Kidney (tissue), 14 donors: ENCODE results near the gene ELOB. TPM values are rescaled to one million over a fixed set of nuclear protein-coding genes. Genes with fewer than 3 reads are reported as not detected.

Experiments
- DNase-seq, 5 donors: peaks; one replicate each; pipeline ENCODE4 v3.0.0-alpha.2; 2013 to 2020
- FAIRE-seq: peaks from 2 replicates; lab custom pipeline; 2012; peaks lifted over from hg19 to GRCh38; lab: Jason Lieb, UNC
- H3K27ac ChIP-seq, 2 donors: one replicate each; pipeline ENCODE4 v1.7.0; 2013; ENCODE audit warnings: low read depth in 2 of 2, low read length in 2 of 2, inconsistent platforms in 1 of 2
- H3K27me3 ChIP-seq: one replicate; pipeline ENCODE4 v1.7.1; 2013; ENCODE audit warnings: low read length, inconsistent platforms; ENCODE audit not compliant: control insufficient read depth, insufficient read depth
- H3K36me3 ChIP-seq, 3 donors: one replicate each; pipeline versions ENCODE4 v1.7.0 to v1.7.1; 2013; ENCODE audit warnings: low read length in 3 of 3, control low read depth in 1 of 3, inconsistent platforms in 1 of 3; ENCODE audit not compliant: insufficient read depth in 3 of 3, control insufficient read depth in 2 of 3
- H3K4me1 ChIP-seq, 3 donors: one replicate each; pipeline versions ENCODE4 v1.7.0 to v1.7.1; 2013; ENCODE audit warnings: low read length in 3 of 3, inconsistent platforms in 1 of 3, low read depth in 1 of 3; ENCODE audit not compliant: control insufficient read depth in 2 of 3, insufficient read depth in 2 of 3
- H3K4me3 ChIP-seq, 3 donors: one replicate each; pipeline versions ENCODE4 v1.7.0 to v1.8.1; 2013; ENCODE audit warnings: low read length in 3 of 3, control low read depth in 1 of 3, inconsistent platforms in 1 of 3
- H3K9ac ChIP-seq, 3 donors: one replicate each; pipeline versions ENCODE4 v1.7.0 to v1.7.1; 2013; ENCODE audit warnings: low read length in 3 of 3, control low read depth in 1 of 3, inconsistent platforms in 1 of 3
- H3K9me3 ChIP-seq, 3 donors: one replicate each; pipeline versions ENCODE4 v1.7.0 to v1.7.1; 2013; ENCODE audit warnings: low read length in 3 of 3, control low read depth in 1 of 3, inconsistent platforms in 1 of 3; ENCODE audit not compliant: control insufficient read depth in 2 of 3, insufficient read depth in 1 of 3
- intact Hi-C: fragments of 100-400 bp; cut with DNase I; formaldehyde crosslinking; loops from one replicate; pipeline ENCODE4 v1.11.1; 2022
- polyA plus RNA-seq: library from polyadenylated mRNA; stranded (reverse); fragments of 350-450 nt; fragmentation: Illumina TruSeq; extraction: RNeasy Lipid Tissue Mini Kit (QIAGEN cat#74804); gene quantifications from one replicate; pipeline ENCODE4 v1.2.3, GENCODE V29; 2014; ENCODE audit warnings: low read depth, low replicate concordance; ENCODE audit not compliant: insufficient read depth
- total RNA-seq: library from RNA; stranded (reverse); fragmentation: NEBNext Ultra II Directional; extraction: Animal tissue kit (Norgen Biotek cat#: 25700); gene quantifications from one replicate; pipeline ENCODE4 v1.2.1, GENCODE V29; 2021
- TF ChIP-seq, protein P1 (sequence below): IDR thresholded peaks from 3 replicates; pipeline ENCODE4 v1.5.1; 2012; ENCODE audit warnings: mild to moderate bottlenecking, moderate library complexity, borderline replicate concordance; ENCODE audit not compliant: insufficient read depth; ENCODE audit errors: extremely low read depth
- donor health status: control.
- donor health status: control.
- donor health status: control.
- donor health status: control.
- donor health status: control.
- donor health status: DM: yes; HTN: yes; CAD: no.
- donor health status: Normal renal cell carcinoma (clear cell type).

The ELOB gene
- total and polyA plus RNA-seq, 2 donors from 2014 or later, result 226 to 836 TPM

DNA sequence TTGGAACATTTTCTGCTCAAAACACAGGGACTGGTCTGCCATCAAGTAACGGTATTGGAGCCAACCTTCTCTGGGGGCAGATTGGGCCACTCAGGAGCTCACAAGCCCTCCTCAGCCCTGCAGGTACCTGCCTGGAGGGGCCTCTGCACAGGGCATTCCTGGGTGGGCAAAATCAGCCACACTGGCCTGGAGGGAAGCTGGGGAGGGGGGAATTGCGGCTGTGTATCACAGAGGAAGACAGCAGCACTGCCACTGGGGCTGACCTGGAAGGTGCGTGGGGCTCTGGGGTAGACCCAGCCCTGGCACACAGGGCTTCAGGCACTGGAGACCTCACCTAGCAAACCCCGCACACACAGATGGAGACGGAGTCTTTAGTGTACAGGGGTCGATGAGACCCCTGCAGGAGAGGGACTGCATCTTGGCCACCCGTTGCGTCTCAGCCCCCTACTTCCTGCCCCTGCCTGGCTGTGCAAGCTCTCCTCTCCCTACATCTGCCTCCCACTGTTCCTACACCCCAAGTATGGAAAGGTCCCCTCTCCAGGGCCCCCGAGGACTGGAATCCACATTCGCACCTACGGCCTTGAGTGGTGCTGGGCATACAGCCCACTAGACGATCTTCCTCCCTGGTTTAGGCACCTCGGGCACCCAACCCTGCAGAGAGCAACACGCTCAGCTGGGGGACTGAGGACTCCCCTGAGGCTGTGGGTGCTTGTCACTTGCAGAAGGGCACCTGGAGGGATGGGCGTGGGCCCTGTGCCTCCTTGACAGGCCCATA lies 31.8 kb downstream of the ELOB start:
- H3K4me1 ChIP-seq, result no peaks in the 10 kb centered on the region
- no peak for FAIRE-seq
- H3K27me3 ChIP-seq, result no peaks in the 10 kb centered on the region
- intact Hi-C loops, result no loop called here
- TF ChIP-seq, protein P1, sequence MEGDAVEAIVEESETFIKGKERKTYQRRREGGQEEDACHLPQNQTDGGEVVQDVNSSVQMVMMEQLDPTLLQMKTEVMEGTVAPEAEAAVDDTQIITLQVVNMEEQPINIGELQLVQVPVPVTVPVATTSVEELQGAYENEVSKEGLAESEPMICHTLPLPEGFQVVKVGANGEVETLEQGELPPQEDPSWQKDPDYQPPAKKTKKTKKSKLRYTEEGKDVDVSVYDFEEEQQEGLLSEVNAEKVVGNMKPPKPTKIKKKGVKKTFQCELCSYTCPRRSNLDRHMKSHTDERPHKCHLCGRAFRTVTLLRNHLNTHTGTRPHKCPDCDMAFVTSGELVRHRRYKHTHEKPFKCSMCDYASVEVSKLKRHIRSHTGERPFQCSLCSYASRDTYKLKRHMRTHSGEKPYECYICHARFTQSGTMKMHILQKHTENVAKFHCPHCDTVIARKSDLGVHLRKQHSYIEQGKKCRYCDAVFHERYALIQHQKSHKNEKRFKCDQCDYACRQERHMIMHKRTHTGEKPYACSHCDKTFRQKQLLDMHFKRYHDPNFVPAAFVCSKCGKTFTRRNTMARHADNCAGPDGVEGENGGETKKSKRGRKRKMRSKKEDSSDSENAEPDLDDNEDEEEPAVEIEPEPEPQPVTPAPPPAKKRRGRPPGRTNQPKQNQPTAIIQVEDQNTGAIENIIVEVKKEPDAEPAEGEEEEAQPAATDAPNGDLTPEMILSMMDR, result no peak
- no peak overlapping the region for H3K4me3 ChIP-seq
- no peak overlapping the region for H3K9ac ChIP-seq
- H3K9me3 ChIP-seq, result no peaks in the 10 kb centered on the region
- H3K27ac ChIP-seq, result no peak overlapping the region
- H3K36me3 ChIP-seq, result no peaks in the 10 kb centered on the region
- DNase-seq, result peak in 1 of 5 donors; percentile 45

DNA sequence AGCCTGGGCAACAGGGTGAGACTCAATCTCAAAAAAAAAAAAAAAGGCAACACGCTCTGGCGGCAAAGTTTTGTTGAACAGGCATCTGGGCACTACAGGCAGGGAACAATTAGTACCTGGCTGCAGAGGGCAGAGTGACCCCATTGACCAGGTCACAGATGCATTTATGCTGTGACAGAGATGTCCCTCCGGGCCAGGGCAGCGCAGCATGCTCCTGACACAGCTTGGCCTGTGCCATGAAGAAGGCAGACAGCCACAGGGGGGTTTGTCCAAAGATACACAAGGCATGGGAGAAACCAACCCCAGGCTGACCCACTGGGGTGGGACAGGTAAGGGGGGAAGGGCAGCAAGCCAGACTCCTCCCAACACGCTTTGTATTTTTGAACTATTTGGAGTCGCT lies 32.4 kb downstream of the ELOB start:
- Histone ChIP-seq H3K27me3 (no peaks in the 10 kb centered on the region), H3K4me3 (no peak overlapping the region), H3K4me1 (no peaks in the 10 kb centered on the region), H3K27ac (no peak overlapping the region), H3K9ac (no peak overlapping the region), H3K36me3 (no peaks in the 10 kb centered on the region), H3K9me3 (no peaks in the 10 kb centered on the region)
- FAIRE-seq (no peak), DNase-seq (peak in 1 of 5 donors; percentile 56)
- intact Hi-C loops, result no loop called here
- TF ChIP-seq, protein P1, result no peak

DNA sequence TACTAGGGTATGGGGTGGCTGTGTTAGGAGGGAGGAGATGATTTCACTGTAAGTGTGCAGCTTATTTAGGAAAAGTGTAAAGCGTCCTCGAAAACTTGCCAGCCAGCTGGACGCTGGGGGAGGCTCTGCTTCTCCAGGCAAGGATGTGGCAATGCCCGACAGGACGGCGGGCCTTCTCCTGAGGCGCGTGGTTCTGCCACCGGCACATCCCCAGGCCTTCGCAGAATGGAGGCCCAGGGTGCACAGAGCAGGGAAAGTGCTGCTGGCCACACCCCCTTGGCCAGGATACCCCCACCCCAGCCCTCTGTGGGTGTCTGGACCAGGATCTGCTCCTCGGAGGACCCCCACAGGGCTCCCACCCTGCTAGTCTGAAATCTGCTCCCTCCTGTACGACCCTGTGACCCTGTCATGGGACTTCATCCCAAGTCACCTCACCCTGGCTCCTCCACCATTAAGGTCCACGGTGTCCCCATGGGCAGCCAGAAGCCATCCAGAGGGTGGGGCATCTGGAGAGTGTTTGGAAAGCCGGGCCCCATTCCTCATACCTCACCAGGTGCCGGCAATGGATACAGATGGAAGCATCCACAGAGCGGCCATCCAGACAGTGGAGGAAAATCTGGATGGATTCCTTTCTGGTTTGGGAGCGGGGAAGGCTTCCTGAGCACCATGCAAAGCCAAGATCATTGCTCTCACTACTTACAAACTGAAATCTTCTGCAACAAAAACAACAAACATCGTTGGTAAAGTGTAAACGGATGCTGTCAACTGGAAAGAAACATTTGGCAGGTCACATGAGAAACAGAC lies 33.9 kb downstream of the ELOB start:
- intact Hi-C loops, result no loop called here
- TF ChIP-seq, protein P1, result no peak
- H3K4me1 ChIP-seq, result no peaks in the 10 kb centered on the region
- no peaks in the 10 kb centered on the region for H3K9me3 ChIP-seq
- DNase-seq (peak in 1 of 5 donors; percentile 66), FAIRE-seq (no peak)
- H3K9ac ChIP-seq, result no peak overlapping the region
- H3K27me3 ChIP-seq, result no peaks in the 10 kb centered on the region
- H3K36me3 ChIP-seq, result no peaks in the 10 kb centered on the region
- H3K4me3 ChIP-seq, result no peak overlapping the region
- H3K27ac ChIP-seq, result no peak overlapping the region
